ENCODE data around the gene MARCHF11.

MARCHF11 gene

DNA sequence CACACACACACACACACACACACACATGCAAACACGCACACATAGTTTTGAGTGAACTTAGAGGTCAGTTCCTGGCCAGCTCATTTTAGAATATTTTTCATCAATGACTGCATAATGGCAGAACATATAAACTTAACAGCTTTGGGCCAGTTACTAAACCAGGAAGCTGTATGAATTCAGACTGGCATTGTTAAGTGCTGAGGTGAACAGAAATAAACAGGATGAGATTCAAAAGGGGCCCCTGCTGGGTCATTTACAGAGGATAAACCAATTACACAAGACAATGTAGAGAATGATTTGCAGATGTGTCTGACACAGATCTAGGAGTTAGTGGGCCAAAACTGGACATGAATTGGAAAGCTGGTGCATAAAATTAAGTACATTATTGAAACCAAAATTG is 44.6 kb downstream of the MARCHF11 start:
- Histone ChIP-seq H3K4me1 (ENCODE audit: control insufficient read depth, insufficient read depth, low read length, poor library complexity, severe bottlenecking) (no peaks in the 10 kb centered on the region), H3K27me3 (replicated peaks; ENCODE audit: control insufficient read depth, insufficient read depth, low read length, poor library complexity, severe bottlenecking) (no peaks in the 10 kb centered on the region), H3K36me3 (ENCODE audit: control insufficient read depth, insufficient read depth, low read length) (no peaks in the 10 kb centered on the region), H3K9me3 (ENCODE audit: control insufficient read depth, low read length) (no peaks in the 10 kb centered on the region), H3K27ac (ENCODE audit: insufficient read depth, low read length, poor library complexity, severe bottlenecking) (no peak overlapping the region), H3K4me3 (ENCODE audit: insufficient read depth, low read depth, low read length, poor library complexity, severe bottlenecking) (no peak overlapping the region)
- DNase-seq = no peak

DNA sequence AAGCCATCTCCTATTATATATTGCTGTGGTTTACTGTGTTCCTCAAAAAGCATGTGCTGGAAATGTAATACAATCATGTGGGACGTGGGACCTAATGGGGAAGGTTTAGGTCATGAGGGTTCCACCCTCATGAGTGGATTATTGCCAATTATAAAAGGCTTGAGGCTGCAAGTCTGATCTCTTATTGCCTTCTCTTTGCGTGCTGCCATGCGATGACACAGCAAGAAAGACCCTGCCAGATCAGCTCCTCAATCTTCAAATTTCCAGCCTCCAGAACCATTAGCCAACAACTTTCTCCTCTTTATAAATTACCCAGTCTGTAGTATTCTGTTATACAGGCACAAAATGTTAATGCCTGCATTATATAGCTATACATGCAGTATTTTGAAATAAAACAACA is 45.4 kb downstream of the MARCHF11 start:
- no peaks in the 10 kb centered on the region for H3K36me3 ChIP-seq (ENCODE audit: control insufficient read depth, insufficient read depth, low read length)
- H3K4me3 ChIP-seq (ENCODE audit: insufficient read depth, low read depth, low read length, poor library complexity, severe bottlenecking) = no peak overlapping the region
- no peak overlapping the region for H3K27ac ChIP-seq (ENCODE audit: insufficient read depth, low read length, poor library complexity, severe bottlenecking)
- no peaks in the 10 kb centered on the region for H3K27me3 ChIP-seq (replicated peaks; ENCODE audit: control insufficient read depth, insufficient read depth, low read length, poor library complexity, severe bottlenecking)
- H3K4me1 ChIP-seq (ENCODE audit: control insufficient read depth, insufficient read depth, low read length, poor library complexity, severe bottlenecking) = no peaks in the 10 kb centered on the region
- H3K9me3 ChIP-seq (ENCODE audit: control insufficient read depth, low read length) = no peaks in the 10 kb centered on the region
- DNase-seq = no peak

DNA sequence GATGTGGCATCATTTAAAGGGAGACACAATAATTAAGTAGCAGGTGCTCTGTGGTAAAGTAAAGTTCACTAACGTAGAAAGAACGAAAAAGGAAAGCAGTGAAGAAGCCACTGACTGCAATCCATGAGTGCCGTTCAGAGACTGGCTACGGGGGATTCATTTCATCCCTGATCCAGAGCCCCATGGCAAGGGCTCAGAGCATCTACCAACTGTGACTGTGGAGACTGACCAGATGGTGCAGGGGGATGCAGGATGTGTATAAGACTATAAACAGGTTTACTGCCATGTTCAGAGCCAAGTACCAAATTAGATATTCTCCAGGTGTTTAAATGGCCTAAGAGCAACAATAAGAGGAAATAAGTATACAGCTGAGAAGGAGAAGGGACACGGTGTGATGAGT is 47.7 kb downstream of the MARCHF11 start:
- H3K4me1 ChIP-seq (ENCODE audit: control insufficient read depth, insufficient read depth, low read length, poor library complexity, severe bottlenecking) = no peaks in the 10 kb centered on the region
- H3K9me3 ChIP-seq (ENCODE audit: control insufficient read depth, low read length) = no peaks in the 10 kb centered on the region
- DNase-seq = no peak
- H3K27ac ChIP-seq (ENCODE audit: insufficient read depth, low read length, poor library complexity, severe bottlenecking) = no peak overlapping the region
- H3K36me3 ChIP-seq (ENCODE audit: control insufficient read depth, insufficient read depth, low read length) = no peaks in the 10 kb centered on the region
- no peaks in the 10 kb centered on the region for H3K27me3 ChIP-seq (replicated peaks; ENCODE audit: control insufficient read depth, insufficient read depth, low read length, poor library complexity, severe bottlenecking)
- no peak overlapping the region for H3K4me3 ChIP-seq (ENCODE audit: insufficient read depth, low read depth, low read length, poor library complexity, severe bottlenecking)

DNA sequence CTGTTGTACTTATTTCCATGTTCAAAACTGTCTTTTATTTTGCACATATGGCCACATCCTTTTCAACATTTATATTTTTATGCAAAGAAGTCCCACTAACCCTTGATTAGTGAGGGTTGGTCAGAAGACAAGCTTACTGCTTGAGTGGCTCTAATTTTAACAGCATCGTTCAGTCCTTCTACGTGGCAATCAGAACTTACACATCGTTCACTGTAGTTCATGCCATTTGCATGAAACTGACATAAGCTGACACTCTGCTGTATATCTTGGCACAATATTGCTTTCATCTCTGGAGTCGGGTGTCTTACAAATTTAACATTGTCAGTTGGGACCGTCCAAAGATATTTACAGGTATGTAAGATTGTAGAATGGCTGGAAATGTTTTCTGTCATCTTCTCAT is 50.6 kb downstream of the MARCHF11 start:
- H3K27ac ChIP-seq (ENCODE audit: insufficient read depth, low read length, poor library complexity, severe bottlenecking) = no peak overlapping the region
- H3K36me3 ChIP-seq (ENCODE audit: control insufficient read depth, insufficient read depth, low read length) = no peaks in the 10 kb centered on the region
- no peaks in the 10 kb centered on the region for H3K27me3 ChIP-seq (replicated peaks; ENCODE audit: control insufficient read depth, insufficient read depth, low read length, poor library complexity, severe bottlenecking)
- H3K4me1 ChIP-seq (ENCODE audit: control insufficient read depth, insufficient read depth, low read length, poor library complexity, severe bottlenecking) = no peaks in the 10 kb centered on the region
- no peak overlapping the region for H3K4me3 ChIP-seq (ENCODE audit: insufficient read depth, low read depth, low read length, poor library complexity, severe bottlenecking)
- no peak for DNase-seq
- H3K9me3 ChIP-seq (ENCODE audit: control insufficient read depth, low read length) = no peaks in the 10 kb centered on the region

DNA sequence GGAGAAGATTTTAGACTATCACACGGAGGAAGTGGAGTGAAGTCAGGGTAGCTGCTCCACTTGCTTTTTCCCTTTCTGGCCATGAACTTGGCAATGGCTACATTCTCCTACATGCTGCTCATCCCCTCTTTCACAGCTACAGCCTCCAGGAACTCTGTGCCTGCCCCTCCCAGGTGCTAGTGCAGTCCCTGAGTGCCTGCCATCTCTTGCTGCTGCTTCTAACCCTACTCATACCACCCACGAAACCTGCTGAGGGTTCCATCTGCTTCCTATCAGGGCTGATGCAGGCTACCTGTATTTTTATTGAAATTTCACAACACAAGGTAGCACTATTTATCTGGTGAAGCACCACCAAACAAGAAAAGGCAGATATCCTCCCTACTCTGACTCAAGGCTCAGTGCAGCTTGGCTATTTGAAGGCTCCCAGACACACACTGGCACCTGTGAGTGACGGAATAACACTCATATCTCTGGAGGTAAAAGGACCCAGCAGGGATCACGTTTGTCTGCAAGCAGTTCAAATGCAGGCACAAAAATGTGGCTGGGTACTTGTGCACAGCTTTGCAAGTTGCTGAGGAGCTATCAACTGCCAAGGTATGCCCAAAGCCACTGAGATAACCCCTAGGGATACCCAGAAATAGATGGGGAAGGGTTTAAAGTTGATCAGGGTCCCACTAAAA is 51.6 kb downstream of the MARCHF11 start:
- H3K4me3 ChIP-seq (ENCODE audit: insufficient read depth, low read depth, low read length, poor library complexity, severe bottlenecking) = no peak overlapping the region
- no peaks in the 10 kb centered on the region for H3K36me3 ChIP-seq (ENCODE audit: control insufficient read depth, insufficient read depth, low read length)
- no peaks in the 10 kb centered on the region for H3K27me3 ChIP-seq (replicated peaks; ENCODE audit: control insufficient read depth, insufficient read depth, low read length, poor library complexity, severe bottlenecking)
- H3K4me1 ChIP-seq (ENCODE audit: control insufficient read depth, insufficient read depth, low read length, poor library complexity, severe bottlenecking) = no peaks in the 10 kb centered on the region
- no peak for DNase-seq
- H3K9me3 ChIP-seq (ENCODE audit: control insufficient read depth, low read length) = no peaks in the 10 kb centered on the region
- no peak overlapping the region for H3K27ac ChIP-seq (ENCODE audit: insufficient read depth, low read length, poor library complexity, severe bottlenecking)

DNA sequence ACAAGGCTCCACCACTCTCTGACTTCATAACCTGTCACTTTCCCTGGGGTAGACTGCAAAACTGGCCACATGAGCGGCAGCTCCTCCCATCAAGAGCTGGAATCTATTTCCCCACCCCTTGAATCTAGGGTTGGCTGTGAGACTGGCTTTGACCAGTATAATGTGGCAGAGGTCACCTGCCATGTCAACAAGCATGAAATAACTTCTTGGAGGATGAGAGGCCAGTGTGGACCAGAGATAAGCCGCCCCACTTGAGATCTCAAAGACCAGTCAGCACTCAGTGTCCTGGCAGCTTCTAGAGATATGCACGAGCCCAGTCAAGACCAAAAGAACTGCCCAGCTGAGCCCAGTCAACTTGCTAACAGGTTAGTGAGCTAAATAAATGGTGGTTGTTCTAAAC is 59.0 kb downstream of the MARCHF11 start:
- Histone ChIP-seq H3K9me3 (ENCODE audit: control insufficient read depth, low read length) (no peaks in the 10 kb centered on the region), H3K27me3 (replicated peaks; ENCODE audit: control insufficient read depth, insufficient read depth, low read length, poor library complexity, severe bottlenecking) (no peaks in the 10 kb centered on the region), H3K4me3 (ENCODE audit: insufficient read depth, low read depth, low read length, poor library complexity, severe bottlenecking) (no peak overlapping the region), H3K4me1 (ENCODE audit: control insufficient read depth, insufficient read depth, low read length, poor library complexity, severe bottlenecking) (no peaks in the 10 kb centered on the region), H3K27ac (ENCODE audit: insufficient read depth, low read length, poor library complexity, severe bottlenecking) (no peak overlapping the region), H3K36me3 (ENCODE audit: control insufficient read depth, insufficient read depth, low read length) (no peaks in the 10 kb centered on the region)
- no peak for DNase-seq

DNA sequence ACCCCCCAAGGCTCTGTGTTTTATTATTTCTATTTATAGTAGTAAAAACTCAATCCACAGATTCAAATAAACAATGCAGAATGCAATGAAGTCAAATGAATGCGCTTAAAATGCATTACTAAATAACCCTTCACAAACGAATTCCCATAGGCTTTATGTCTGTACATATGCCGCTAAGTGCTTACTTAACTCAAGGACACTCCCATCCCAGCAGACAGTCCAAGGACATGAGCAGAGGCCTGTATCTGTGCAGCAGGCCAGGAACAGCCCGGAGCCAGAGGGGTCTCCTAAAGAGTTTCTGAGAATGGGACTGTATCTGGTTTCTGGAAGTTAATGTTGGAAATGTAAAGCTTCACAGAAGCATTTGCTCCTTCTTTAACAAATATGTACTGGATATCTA is 59.8 kb downstream of the MARCHF11 start:
- Histone ChIP-seq H3K27me3 (replicated peaks; ENCODE audit: control insufficient read depth, insufficient read depth, low read length, poor library complexity, severe bottlenecking) (no peaks in the 10 kb centered on the region), H3K36me3 (ENCODE audit: control insufficient read depth, insufficient read depth, low read length) (no peaks in the 10 kb centered on the region)
- no peak for DNase-seq

DNA sequence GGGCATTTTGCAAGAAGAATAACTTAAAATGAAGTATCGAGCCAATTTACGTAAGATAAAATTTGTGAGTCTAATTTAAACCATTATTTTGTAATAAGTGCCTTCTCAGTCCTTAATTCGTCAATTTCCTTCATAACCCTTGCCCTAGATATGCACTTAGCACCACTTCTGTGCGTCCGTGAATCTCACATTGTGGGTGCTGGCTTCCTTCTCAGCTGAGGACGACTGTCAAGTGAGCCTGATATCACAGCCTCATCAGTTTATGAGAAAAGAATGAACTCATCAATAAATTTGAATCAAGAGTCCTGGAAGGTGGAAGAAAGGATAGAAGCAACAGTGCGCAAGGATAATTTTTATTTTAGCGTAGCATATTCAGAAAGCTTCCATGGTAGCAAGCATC is 64.5 kb downstream of the MARCHF11 start:
- no peaks in the 10 kb centered on the region for H3K9me3 ChIP-seq (ENCODE audit: control insufficient read depth, low read length)
- no peaks in the 10 kb centered on the region for H3K27me3 ChIP-seq (replicated peaks; ENCODE audit: control insufficient read depth, insufficient read depth, low read length, poor library complexity, severe bottlenecking)
- DNase-seq = no peak
- H3K27ac ChIP-seq (ENCODE audit: insufficient read depth, low read length, poor library complexity, severe bottlenecking) = no peak overlapping the region
- H3K4me1 ChIP-seq (ENCODE audit: control insufficient read depth, insufficient read depth, low read length, poor library complexity, severe bottlenecking) = no peaks in the 10 kb centered on the region
- no peak overlapping the region for H3K4me3 ChIP-seq (ENCODE audit: insufficient read depth, low read depth, low read length, poor library complexity, severe bottlenecking)
- H3K36me3 ChIP-seq (ENCODE audit: control insufficient read depth, insufficient read depth, low read length) = no peaks in the 10 kb centered on the region

More for the DNA sequence above, 59.8 kb downstream of the MARCHF11 start:
- Histone ChIP-seq H3K4me3 (ENCODE audit: insufficient read depth, low read depth, low read length, poor library complexity, severe bottlenecking) (no peak overlapping the region), H3K27ac (ENCODE audit: insufficient read depth, low read length, poor library complexity, severe bottlenecking) (no peak overlapping the region), H3K9me3 (ENCODE audit: control insufficient read depth, low read length) (no peaks in the 10 kb centered on the region), H3K4me1 (ENCODE audit: control insufficient read depth, insufficient read depth, low read length, poor library complexity, severe bottlenecking) (no peaks in the 10 kb centered on the region)

DNA sequence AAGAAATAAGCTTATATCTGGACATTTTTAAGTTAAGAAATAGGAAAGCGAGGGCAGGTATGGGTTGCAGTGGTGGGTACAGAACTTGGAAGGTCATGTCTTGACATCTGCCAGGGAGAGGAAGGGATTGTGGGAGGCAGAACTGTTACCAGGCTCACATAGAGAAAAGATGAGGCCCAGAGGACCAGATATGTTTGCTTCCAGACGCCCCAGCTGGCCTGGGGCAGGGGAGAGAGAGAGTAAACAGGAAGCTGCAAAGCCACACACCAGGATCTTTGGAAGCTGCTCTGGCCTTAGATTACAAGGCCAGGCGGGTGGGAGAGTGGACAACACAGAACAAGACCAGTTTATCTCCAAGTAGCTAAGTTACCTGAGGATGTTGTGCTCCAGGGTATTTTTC is 71.2 kb downstream of the MARCHF11 start:
- DNase-seq = no peak
- Histone ChIP-seq H3K27ac (ENCODE audit: insufficient read depth, low read length, poor library complexity, severe bottlenecking) (no peak overlapping the region), H3K4me1 (ENCODE audit: control insufficient read depth, insufficient read depth, low read length, poor library complexity, severe bottlenecking) (no peaks in the 10 kb centered on the region), H3K27me3 (replicated peaks; ENCODE audit: control insufficient read depth, insufficient read depth, low read length, poor library complexity, severe bottlenecking) (no peaks in the 10 kb centered on the region), H3K9me3 (ENCODE audit: control insufficient read depth, low read length) (no peaks in the 10 kb centered on the region), H3K4me3 (ENCODE audit: insufficient read depth, low read depth, low read length, poor library complexity, severe bottlenecking) (no peak overlapping the region), H3K36me3 (ENCODE audit: control insufficient read depth, insufficient read depth, low read length) (no peaks in the 10 kb centered on the region)

DNA sequence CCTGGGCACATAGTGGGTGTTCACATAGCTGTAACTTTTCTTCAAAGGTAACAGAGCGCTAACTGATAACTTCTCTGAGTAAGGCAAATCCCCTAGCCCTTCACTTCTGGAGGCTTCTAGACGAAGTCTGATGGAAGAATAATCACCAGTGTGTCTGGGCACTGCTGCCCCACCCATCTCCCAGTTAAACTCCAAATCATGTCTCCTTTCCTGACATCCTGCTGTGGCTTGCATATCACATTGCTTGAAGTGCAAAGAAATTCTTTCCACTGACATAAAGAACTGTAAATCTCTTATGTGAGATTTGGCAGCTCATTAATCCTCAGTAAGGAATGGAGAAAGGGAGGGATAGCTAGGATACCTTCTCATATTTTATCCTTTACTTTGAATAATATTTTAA is 74.6 kb downstream of the MARCHF11 start:
- H3K9me3 ChIP-seq (ENCODE audit: control insufficient read depth, low read length) = no peaks in the 10 kb centered on the region
- H3K27ac ChIP-seq (ENCODE audit: insufficient read depth, low read length, poor library complexity, severe bottlenecking) = no peak overlapping the region
- no peak for DNase-seq
- no peak overlapping the region for H3K4me3 ChIP-seq (ENCODE audit: insufficient read depth, low read depth, low read length, poor library complexity, severe bottlenecking)
- H3K36me3 ChIP-seq (ENCODE audit: control insufficient read depth, insufficient read depth, low read length) = no peaks in the 10 kb centered on the region
- no peaks in the 10 kb centered on the region for H3K4me1 ChIP-seq (ENCODE audit: control insufficient read depth, insufficient read depth, low read length, poor library complexity, severe bottlenecking)
- no peaks in the 10 kb centered on the region for H3K27me3 ChIP-seq (replicated peaks; ENCODE audit: control insufficient read depth, insufficient read depth, low read length, poor library complexity, severe bottlenecking)
